Activated CD8-positive, alpha-beta T cell treated with anti-CD3 and anti-CD28 coated beads for 36 hours (primary cell): Measurements from ENCODE around the gene BTAF1. TPM values are rescaled to one million over a fixed set of nuclear protein-coding genes. Genes with fewer than 3 reads are reported as not detected.

Source experiments
- ATAC-seq: fragments of 200-7000 bp; cut with Tn5 transposase; one replicate; pipeline ENCODE4 v1.10.0; 2021; ENCODE audit warnings: mild to moderate bottlenecking, moderate library complexity
- CTCF ChIA-PET: fragments of 350-600 bp; sonication (Branson Sonifier 250); formaldehyde crosslinking; loops from one replicate; lab custom pipeline; 2021; ENCODE audit warnings: antibody characterized with exemption; lab: Charles Lee
- POLR2A ChIA-PET: fragments of 350-600 bp; sonication (Branson Sonifier 250); formaldehyde crosslinking; loops from one replicate; lab custom pipeline; 2021; ENCODE audit warnings: antibody characterized with exemption; lab: Charles Lee
- DNase-seq: peaks from one replicate; pipeline ENCODE4 v3.0.0-alpha.2; 2020
- H3K27ac Mint-ChIP-seq: one replicate; pipeline ENCODE4 v1.8.0; 2021; ENCODE audit warnings: mild to moderate bottlenecking, mixed read lengths
- H3K27me3 Mint-ChIP-seq: one replicate; pipeline ENCODE4 v1.8.0; 2021; ENCODE audit warnings: mixed read lengths
- H3K36me3 Mint-ChIP-seq: one replicate; pipeline ENCODE4 v1.8.0; 2021; ENCODE audit warnings: low read depth, mixed read lengths
- H3K4me1 Mint-ChIP-seq: one replicate; pipeline ENCODE4 v1.8.0; 2021; ENCODE audit warnings: low read depth, mixed read lengths
- H3K4me3 Mint-ChIP-seq: one replicate; pipeline ENCODE4 v1.8.0; 2021; ENCODE audit warnings: mild to moderate bottlenecking, moderate library complexity, mixed read lengths
- H3K9me3 Mint-ChIP-seq: one replicate; pipeline ENCODE4 v1.8.0; 2021; ENCODE audit warnings: mixed read lengths
- intact Hi-C: fragments of 100-400 bp; cut with micrococcal nuclease; formaldehyde crosslinking; loops from one replicate; pipeline ENCODE4 v1.10.0; 2022
- total RNA-seq, 2 experiments: library from RNA; stranded (reverse); gene quantifications; one replicate each; pipeline ENCODE4 v1.2.3, GENCODE V29; 2021
- TF ChIP-seq, protein P1 (sequence below): fragments of 200-600 bp; IDR thresholded peaks from one replicate; pipeline ENCODE4 v1.8.0; 2022; ENCODE audit warnings: antibody characterized with exemption, mild to moderate bottlenecking

Gene BTAF1
- total RNA-seq, 2 experiments from 2014 or later: 73.4 to 75.3 TPM

DNA sequence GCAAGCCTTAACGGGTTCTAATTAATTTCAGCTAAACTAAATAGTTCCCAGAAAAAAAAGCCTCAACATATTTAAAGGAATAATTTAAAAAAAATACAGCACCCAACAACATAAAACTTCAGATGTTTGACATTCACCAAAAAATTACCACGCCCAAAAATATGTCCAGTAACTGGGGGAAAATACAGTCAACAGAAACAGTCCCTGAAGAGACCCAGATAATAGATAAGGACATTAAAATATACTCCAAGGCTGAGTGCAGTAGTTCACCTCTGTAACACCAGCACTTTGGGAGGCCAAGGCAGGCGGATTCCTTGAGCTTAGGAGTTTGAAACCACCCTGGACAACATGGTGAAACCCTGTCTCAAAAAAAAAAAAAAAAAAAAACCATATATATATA, 78.0 kb downstream of the BTAF1 start:
- POLR2A ChIA-PET: no interaction called here
- no peaks in the 10 kb centered on the region for H3K4me1 Mint-ChIP-seq
- H3K9me3 Mint-ChIP-seq: peaks cover 1% of the 10 kb centered on the region
- H3K4me3 Mint-ChIP-seq: no peak overlapping the region
- no peak overlapping the region for H3K27ac Mint-ChIP-seq
- peaks cover 70% of the 10 kb centered on the region for H3K36me3 Mint-ChIP-seq
- ATAC-seq: no peak
- intact Hi-C loops: no loop called here
- TF ChIP-seq, protein P1, sequence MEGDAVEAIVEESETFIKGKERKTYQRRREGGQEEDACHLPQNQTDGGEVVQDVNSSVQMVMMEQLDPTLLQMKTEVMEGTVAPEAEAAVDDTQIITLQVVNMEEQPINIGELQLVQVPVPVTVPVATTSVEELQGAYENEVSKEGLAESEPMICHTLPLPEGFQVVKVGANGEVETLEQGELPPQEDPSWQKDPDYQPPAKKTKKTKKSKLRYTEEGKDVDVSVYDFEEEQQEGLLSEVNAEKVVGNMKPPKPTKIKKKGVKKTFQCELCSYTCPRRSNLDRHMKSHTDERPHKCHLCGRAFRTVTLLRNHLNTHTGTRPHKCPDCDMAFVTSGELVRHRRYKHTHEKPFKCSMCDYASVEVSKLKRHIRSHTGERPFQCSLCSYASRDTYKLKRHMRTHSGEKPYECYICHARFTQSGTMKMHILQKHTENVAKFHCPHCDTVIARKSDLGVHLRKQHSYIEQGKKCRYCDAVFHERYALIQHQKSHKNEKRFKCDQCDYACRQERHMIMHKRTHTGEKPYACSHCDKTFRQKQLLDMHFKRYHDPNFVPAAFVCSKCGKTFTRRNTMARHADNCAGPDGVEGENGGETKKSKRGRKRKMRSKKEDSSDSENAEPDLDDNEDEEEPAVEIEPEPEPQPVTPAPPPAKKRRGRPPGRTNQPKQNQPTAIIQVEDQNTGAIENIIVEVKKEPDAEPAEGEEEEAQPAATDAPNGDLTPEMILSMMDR: no peak
- DNase-seq: no peak
- H3K27me3 Mint-ChIP-seq: no peaks in the 10 kb centered on the region
- CTCF ChIA-PET: no interaction called here

DNA sequence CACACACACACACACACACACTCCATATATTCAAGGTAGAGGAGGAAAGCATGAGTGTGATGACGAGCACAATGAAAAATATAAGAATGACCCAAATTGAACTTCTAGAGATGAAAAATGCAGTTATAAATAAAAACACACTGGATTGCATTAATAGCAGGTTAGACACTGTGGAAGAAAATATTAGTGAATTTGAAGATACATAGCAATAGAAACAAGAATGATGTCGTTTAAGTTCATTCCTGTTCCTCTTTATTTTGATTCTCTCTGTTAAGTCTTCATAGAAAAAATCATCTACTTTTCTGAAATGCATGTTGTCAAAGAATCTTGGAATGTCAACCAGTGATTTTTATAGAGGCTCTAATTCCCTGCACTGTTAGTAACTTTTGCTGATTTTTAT, 78.4 kb downstream of the BTAF1 start:
- Mint-ChIP-seq H3K27me3 (no peaks in the 10 kb centered on the region), H3K9me3 (peaks cover 1% of the 10 kb centered on the region), H3K4me3 (no peak overlapping the region), H3K36me3 (peaks cover 69% of the 10 kb centered on the region), H3K27ac (no peak overlapping the region), H3K4me1 (no peaks in the 10 kb centered on the region)
- CTCF ChIA-PET: no interaction called here
- no peak for DNase-seq
- intact Hi-C loops: no loop called here
- ATAC-seq: no peak
- TF ChIP-seq, protein P1: no peak
- POLR2A ChIA-PET: no interaction called here

DNA sequence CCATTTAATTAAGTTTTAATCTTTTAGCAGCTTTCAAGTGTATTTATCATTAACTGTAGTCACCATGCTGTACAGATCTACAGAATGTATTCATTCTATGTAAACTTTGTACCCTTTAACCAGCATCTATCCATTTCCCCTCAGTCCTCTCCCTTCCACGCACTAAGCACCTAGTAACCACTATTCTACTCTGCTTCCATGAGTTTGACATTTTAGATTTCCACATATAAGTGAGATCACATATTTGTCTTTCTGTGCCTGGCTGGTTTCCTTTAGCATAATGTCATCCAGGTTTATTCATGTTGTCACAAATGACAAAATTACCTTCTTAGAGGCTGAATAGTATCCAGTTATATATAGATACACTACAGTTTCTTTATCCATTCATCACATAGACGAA, 79.7 kb downstream of the BTAF1 start:
- intact Hi-C loops: no loop called here
- TF ChIP-seq, protein P1: no peak
- H3K27me3 Mint-ChIP-seq: no peaks in the 10 kb centered on the region
- no peak for DNase-seq
- POLR2A ChIA-PET: no interaction called here
- H3K9me3 Mint-ChIP-seq: peaks cover 1% of the 10 kb centered on the region
- no peak overlapping the region for H3K27ac Mint-ChIP-seq
- no peak overlapping the region for H3K4me3 Mint-ChIP-seq
- H3K36me3 Mint-ChIP-seq: peaks cover 63% of the 10 kb centered on the region
- no peak for ATAC-seq
- H3K4me1 Mint-ChIP-seq: no peaks in the 10 kb centered on the region
- CTCF ChIA-PET: no interaction called here

DNA sequence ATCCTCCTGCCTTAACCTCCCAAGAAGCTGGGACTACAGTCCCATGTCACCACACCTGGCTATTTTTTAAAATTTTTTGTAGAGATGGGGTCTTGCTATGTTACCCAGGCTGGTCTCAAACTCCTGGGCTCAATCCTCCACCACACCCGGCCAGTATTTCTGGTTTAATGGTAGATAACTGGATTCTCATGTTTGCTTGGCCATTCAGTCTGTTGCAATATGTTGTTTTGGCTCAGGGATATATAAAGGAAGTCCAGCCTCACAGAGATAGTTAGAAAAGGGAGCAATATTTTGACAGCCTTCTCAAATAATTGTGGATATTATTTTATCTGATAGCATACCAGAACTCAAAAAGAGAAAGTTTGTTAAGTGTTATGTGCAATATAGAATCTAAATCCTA, 82.4 kb downstream of the BTAF1 start:
- ATAC-seq: no peak
- no peak for DNase-seq
- H3K9me3 Mint-ChIP-seq: peaks cover 1% of the 10 kb centered on the region
- H3K4me1 Mint-ChIP-seq: peaks cover 9% of the 10 kb centered on the region
- ChIA-PET POLR2A (interaction anchor here (1.1 kb wide), 1 partner anchor 195 kb away, joined by 3 read pairs; no protein-coding TSS in a partner anchor), CTCF (no interaction called here)
- TF ChIP-seq, protein P1: no peak
- intact Hi-C loops: no loop called here
- H3K27ac Mint-ChIP-seq: no peak overlapping the region
- peaks cover 59% of the 10 kb centered on the region for H3K36me3 Mint-ChIP-seq
- no peaks in the 10 kb centered on the region for H3K27me3 Mint-ChIP-seq
- no peak overlapping the region for H3K4me3 Mint-ChIP-seq

DNA sequence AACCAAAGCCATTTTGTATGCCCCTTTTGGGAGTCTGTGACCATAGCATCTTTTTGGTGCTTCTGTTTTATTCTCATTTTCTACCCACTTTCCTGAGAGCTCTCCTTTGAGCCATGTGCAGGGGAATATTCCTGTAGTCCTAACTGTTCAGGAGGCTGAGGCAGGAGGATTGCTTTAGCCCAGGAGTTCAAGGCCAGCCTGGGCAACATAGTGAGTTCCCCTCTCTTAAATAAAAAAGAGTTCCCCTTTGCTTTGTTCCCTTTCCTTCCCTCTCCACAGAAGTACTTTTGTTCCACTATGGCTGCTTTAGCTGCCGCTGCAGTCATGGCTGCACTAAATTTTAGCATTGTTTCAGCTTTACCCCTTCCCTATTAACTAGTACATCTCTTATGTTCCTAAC, 85.9 kb downstream of the BTAF1 start:
- ChIA-PET POLR2A (interaction anchor here (0.9 kb wide), 1 partner anchor 9 kb away, joined by 3 read pairs; no protein-coding TSS in a partner anchor), CTCF (interaction anchor here (1.0 kb wide), 1 partner anchor 77 kb away, joined by 3 read pairs; no protein-coding TSS in a partner anchor)
- H3K27me3 Mint-ChIP-seq: no peaks in the 10 kb centered on the region
- no peak for DNase-seq
- ATAC-seq: no peak
- intact Hi-C loops: no loop called here
- no peak overlapping the region for H3K27ac Mint-ChIP-seq
- peaks cover 13% of the 10 kb centered on the region for H3K4me1 Mint-ChIP-seq
- TF ChIP-seq, protein P1: no peak
- H3K4me3 Mint-ChIP-seq: no peak overlapping the region
- H3K9me3 Mint-ChIP-seq: no peaks in the 10 kb centered on the region
- peaks cover 57% of the 10 kb centered on the region for H3K36me3 Mint-ChIP-seq
